ENCODE measurements around the gene MACROH2A2. TPM values are rescaled to one million over a fixed set of nuclear protein-coding genes. Genes with fewer than 3 reads are reported as not detected.

MACROH2A2 gene
- total and polyA plus RNA-seq, 2 of the 13 experiments (the other 11 are each of a cell fraction or from before 2014, with no cell fraction given): 9.8 to 43.1 TPM

- 0 out of 2 replicates have a peak, but pooled peaks have one; percentile 26 for TF ChIP-seq LRRFIP1 (CRISPR knock-in tag; conservative IDR thresholded peaks at IDR 0.05)
- TF ChIP-seq MTF2 (CRISPR knock-in tag; IDR thresholded peaks at IDR 0.05; ENCODE audit: borderline replicate concordance): no peak
- no peak for TF ChIP-seq SOX6 (IDR thresholded peaks at IDR 0.05)
- TF ChIP-seq SOX6 (CRISPR knock-in tag; IDR thresholded peaks at IDR 0.05): peak; percentile 61; the same call in 1 of the 2 replicates
- TF ChIP-seq ZHX2 (IDR thresholded peaks at IDR 0.05; ENCODE audit: low read depth): no peak
- no peak for TF ChIP-seq ZHX2 (CRISPR knock-in tag; IDR thresholded peaks at IDR 0.05; ENCODE audit: borderline replicate concordance)
- peak in 1 of 2 experiments; percentile 50; a peak in 1 of 4 replicates for TF ChIP-seq EP300 (IDR thresholded peaks at IDR 0.05; ENCODE audit: low read depth in 2 of 2, low read length in 2 of 2)
- peak; percentile 68; the same call in 1 of the 2 replicates for TF ChIP-seq EP300 (CRISPR knock-in tag; IDR thresholded peaks at IDR 0.05; ENCODE audit: borderline replicate concordance)
- TF ChIP-seq E2F1 (CRISPR knock-in tag; IDR thresholded peaks at IDR 0.05): peak; percentile 38; the same call in 1 of the 2 replicates
- TF ChIP-seq ZNF253 (CRISPR knock-in tag; IDR thresholded peaks at IDR 0.05; ENCODE audit: borderline replicate concordance): peak; percentile 34; the same call in 1 of the 2 replicates
- TF ChIP-seq NFIB (CRISPR knock-in tag; IDR thresholded peaks at IDR 0.05; ENCODE audit: borderline replicate concordance): no peak
- peak; percentile 55; the same call in 1 of the 2 replicates for TF ChIP-seq BCL6 (CRISPR knock-in tag; IDR thresholded peaks at IDR 0.05)
- TF ChIP-seq REST (IDR thresholded peaks at IDR 0.05; ENCODE audit: borderline replicate concordance in 1 of 2, low read depth in 1 of 2, low read length in 2 of 2): no peak
- TF ChIP-seq HOXA5 (CRISPR knock-in tag; IDR thresholded peaks at IDR 0.05): peak; percentile 70
These were observed 78.4 kb downstream of the MACROH2A2 start (continued) for GRCh38 chr10:70130878-70131559.
